ENCODE data around the gene PFKL.

Gene PFKL

GRCh38 chr21:44313451-44313850 is 13.6 kb downstream of the PFKL start:
- no peak for DNase-seq (ENCODE audit: low read depth)

- DNase-seq (ENCODE audit: low read depth) = no peak
These were observed 14.3 kb downstream of the PFKL start for GRCh38 chr21:44314128-44314527.

GRCh38 chr21:44314561-44314960 is 14.7 kb downstream of the PFKL start:
- no peak for DNase-seq (ENCODE audit: low read depth)

DNA sequence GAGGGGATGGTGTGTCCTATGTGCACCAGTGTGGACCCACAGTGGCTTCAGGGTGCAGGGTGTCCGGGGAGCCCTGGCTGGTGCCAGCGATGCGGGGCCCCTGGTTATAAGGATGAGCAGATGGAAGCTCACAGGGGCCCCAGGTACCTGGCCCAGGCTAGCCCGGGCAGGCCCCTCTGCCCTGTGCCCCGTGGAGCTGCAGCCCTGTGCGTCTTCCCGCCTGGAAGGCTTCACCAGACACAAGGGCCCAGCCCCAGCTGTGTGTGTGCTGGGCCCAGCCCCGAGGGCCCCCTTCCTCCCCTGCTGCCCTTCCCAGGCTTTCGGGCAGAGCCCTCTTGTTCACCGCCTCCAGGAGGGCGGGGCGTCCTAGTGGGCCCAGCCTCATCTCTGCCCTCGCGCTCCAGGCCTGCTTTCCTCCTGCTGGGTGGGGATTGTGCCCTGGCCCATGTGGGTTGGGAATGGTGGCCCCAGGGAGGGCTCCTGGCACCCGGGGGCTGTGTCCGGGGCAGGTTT is 15.9 kb downstream of the PFKL start:
- DNase-seq (ENCODE audit: low read depth) = no peak

DNA sequence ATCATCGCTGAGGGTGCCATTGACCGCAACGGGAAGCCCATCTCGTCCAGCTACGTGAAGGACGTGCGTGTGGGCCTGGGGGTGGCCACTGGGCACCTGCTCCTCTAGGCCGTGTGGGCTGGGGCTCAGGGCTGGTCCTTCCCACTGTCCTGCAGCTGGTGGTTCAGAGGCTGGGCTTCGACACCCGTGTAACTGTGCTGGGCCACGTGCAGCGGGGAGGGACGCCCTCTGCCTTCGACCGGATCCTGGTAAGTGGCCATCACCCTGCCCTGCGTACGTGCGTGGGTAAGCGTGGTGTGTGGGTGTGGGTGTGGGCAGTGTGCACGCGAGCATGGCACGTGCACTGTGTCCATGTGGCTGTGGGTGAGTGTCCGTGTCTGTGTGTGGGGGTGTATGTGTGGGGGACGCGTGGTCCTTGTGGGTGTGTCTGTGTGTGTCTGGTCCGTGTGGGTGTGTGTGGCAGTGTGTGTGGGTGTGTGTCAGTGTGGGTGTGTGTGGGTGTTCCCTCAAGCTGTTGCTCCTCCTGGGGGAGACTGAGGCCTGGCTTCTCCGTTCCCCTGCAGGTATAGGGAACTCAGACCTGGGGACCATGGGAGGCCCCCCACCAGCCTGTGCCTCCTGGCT is 16.5 kb downstream of the PFKL start:
- no peak for DNase-seq (ENCODE audit: low read depth)

DNA sequence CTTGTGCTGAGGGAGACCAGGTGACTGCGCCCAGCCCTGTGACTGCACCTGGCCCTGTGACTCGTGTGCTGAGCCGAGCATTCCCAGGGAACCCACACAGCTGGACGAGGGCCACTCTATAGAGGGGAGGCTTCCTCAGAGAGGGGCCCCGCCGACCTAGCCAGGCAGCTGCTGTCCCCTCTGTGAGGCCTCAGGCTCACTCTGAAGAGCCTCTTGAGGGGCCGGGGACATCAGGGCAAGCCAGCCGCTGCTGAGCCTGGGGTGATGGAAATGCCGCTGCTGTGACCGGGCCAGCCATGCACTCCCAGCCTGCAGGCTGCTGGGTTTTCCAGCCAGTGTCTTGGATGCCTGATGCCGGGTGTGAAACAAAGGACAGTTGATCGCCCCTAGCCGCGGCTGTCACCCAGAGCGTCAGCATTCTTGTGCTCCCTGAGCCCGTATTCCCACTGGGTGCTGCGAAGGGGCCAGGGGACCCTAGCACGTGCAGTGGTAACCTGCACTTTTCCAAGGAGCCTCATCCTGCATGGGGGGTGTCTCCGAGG is 17.5 kb downstream of the PFKL start:
- DNase-seq (ENCODE audit: low read depth) = no peak

DNA sequence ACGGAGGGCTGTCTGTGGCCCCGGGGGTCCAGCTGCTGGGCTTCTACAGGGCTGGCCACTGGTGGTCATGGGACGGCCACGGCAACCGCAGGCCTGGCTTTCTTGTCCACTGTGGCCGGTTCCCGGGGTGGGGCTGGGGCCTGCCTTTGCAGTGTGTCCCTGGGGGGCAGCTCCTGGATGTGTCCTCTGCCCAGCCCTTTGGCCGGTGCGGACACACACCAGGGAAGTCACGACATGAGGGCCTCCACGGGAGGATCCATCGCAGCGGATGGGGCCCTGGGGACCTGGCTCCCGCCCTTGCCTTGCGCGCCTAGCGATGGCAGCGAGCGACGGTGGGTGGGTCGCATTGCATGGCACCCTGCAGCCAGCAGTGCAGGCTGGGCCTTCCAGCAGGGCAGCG is 18.0 kb downstream of the PFKL start:
- no peak for DNase-seq (ENCODE audit: low read depth)

- no peak for DNase-seq (ENCODE audit: low read depth)
These were observed 18.8 kb downstream of the PFKL start for GRCh38 chr21:44318489-44319285.

DNA sequence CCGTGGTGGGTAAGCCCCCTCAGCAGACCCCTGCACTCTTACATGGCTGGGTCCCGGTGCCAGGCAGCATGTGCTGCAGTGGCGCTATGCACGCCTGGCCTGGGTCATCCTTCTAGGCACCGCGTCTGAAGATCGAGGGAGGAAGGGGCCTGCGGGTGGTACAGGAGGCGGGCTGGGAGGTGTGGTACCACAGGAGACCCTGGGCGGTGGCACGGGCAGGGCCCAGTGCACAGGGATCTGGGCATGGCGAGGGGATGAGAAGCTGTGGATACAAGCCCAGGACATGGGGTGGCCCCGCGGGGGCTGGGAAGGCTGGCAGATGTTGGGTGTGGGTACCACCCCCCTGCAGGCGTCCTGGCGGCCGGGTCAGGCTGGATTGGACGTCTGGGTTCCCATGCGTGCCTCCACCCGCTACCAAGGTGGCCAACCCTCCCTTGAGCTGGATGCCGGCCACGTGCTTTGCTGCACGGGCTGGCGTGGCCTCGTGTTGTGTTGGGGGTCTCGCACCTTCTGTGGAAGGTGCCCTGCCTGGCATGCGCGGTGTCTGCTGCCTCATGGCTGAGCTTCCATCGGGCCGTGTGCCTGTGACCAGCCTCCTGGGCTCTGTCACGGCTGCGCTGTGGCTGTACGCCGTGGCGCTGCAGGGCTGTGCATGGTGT is 19.7 kb downstream of the PFKL start:
- no peak for DNase-seq (ENCODE audit: low read depth)

DNA sequence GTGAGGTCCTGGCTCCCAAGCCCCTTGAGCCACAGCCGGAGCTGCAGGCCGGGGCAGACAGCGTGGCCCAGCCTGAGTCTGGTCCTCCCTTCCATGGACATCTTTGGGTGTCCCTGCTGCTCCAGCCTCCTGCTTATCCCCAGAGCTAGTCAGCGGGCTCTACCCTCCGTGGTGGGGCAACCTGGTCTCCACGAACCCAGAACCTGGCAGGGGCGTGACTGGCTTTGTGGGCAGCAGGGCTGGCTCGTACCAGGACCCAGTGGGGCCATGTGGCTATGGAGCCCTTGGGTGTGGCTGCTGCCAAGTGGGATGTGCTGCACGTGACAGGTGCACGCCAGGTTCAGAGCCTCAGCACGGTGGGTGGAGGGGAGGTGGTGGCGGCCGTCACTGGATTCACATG is 21.0 kb downstream of the PFKL start:
- DNase-seq (ENCODE audit: low read depth) = no peak

DNA sequence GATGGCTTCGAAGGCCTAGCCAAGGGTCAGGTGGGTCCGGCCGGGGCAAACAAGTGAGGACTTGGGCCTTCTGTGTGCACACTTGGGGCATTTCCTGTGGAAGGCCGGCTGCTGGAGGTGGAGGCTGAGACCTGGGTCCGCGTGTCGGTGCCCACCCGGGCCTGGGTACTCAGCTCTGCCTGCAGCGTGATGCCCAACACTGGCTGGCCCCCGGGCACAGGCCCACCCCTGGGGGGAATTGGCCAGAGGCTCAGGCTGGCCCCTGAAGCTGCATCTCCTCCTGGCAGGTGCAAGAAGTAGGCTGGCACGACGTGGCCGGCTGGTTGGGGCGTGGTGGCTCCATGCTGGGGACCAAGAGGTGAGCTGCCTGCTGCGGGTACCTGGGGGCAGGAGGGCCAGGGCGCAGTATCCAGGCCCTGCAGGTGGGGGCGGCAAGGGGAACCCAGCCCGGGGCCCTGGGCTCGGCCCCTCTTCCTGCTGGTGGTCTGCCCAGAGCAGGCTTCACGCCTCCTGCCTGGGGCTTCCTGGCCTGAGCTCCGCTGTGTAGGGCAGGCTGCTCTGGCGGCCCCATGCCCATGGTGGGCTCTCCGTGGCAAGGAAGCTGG is 22.1 kb downstream of the PFKL start:
- no peak for DNase-seq (ENCODE audit: low read depth)

GRCh38 chr21:44322621-44323325 is 22.9 kb downstream of the PFKL start:
- DNase-seq (ENCODE audit: low read depth) = no peak

DNA sequence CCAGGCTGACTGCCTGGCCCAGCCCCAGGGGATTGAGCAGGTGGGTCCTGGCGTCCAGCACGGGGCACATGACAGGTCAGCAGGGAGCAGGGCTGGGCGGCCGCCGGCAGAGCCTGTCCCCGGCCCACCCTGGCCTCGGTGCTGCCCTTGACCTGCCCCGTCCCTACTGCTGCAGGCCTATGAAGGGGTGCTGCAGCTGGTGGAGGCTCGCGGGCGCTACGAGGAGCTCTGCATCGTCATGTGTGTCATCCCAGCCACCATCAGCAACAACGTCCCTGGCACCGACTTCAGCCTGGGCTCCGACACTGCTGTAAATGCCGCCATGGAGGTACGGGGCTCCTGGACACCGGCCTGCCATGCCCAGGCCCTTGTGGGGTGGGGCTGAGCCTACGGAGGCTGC is 23.7 kb downstream of the PFKL start:
- DNase-seq (ENCODE audit: low read depth) = no peak

GRCh38 chr21:44324106-44324853 is 24.4 kb downstream of the PFKL start:
- no peak for DNase-seq (ENCODE audit: low read depth)

DNA sequence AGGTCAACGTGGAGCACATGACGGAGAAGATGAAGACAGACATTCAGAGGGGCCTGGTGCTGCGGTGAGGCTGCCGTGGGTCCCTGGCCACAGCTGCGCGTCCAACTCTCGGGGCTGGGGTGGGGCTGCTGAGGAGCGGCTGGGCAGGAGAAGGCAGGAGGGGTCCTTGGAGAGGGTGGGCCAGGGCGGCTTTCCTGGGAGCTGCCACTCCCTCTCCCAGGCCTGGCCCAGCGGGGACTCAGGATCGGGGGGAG is 24.9 kb downstream of the PFKL start:
- no peak for DNase-seq (ENCODE audit: low read depth)

DNA sequence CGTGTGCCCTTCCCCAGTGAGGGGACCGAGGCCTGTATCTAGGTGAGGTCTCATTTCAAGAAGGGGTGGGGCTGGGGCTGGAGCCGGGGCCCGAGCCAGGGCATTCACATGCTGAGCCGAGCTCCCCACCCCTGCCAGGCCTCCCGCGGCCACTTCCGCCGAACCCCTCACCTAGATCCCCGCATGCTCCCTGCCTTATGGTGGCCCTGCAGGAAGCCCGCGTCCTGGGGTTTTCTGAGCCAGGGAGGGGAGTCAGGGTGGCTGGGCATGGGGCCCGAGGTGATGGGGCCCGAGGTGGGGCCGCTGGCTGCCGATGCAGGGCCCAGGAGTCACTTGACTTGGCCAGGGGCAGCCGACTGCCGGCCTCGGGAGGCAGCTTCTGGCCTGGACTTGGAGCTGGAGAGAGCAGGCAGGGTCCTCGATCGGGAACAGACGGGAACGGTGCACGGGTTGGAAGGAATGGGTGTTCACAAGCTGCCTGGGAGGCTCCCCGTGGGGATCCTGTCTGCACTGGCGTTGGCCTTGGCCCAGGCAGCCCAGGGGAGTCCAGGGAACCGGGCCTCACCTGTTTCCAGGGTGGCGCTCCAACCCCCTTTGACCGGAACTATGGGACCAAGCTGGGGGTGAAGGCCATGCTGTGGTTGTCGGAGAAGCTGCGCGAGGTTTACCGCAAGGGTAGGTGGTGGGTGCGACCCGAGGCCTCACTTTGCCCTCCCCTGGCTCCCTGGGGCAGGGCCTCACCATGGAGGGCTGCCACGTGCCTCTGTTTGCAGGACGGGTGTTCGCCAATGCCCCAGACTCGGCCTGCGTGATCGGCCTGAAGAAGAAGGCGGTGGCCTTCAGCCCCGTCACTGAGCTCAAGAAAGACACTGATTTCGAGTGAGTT is 25.8 kb downstream of the PFKL start:
- no peak for DNase-seq (ENCODE audit: low read depth)

- DNase-seq (ENCODE audit: low read depth) = no peak
These were observed 26.4 kb downstream of the PFKL start for GRCh38 chr21:44326272-44326647.

- no peak for DNase-seq (ENCODE audit: low read depth)
These were observed 27.1 kb downstream of the PFKL start for GRCh38 chr21:44326716-44327602.

DNA sequence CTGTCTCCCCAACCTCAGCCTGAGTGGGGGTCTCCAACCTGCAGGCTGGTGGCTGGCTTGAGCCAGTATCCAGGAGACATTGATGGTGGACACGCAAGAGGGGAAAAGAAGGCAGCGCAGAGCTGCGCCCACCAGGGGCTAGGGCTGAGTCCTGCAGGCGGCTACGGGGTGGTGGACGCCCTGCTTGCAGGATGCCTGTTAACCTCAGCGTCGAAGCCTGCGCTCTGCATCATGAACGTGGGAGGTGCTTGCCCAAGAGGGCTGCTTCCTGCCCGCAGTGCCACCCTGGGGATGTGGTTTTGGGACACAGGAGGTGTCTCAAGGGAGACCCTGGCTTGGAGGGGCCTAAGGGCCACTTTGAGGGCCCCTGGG is 27.7 kb downstream of the PFKL start:
- no peak for DNase-seq (ENCODE audit: low read depth)

Measured in non-pigmented ciliary epithelial cell (primary cell).